H9 (cell line): ENCODE measurements around the gene NUCB2. TPM values are rescaled to one million over a fixed set of nuclear protein-coding genes. Genes with fewer than 3 reads are reported as not detected.

Source experiments
- DNase-seq: peaks from one replicate; pipeline ENCODE4 v3.0.0-alpha.2; 2017
- H2AFZ ChIP-seq: one replicate; pipeline ENCODE4 v1.6.1; 2013; ENCODE audit warnings: mild to moderate bottlenecking, low read length, control low read depth, moderate library complexity
- H2AK5ac ChIP-seq: 2 replicates; pipeline ENCODE4 v1.6.1; 2013; ENCODE audit warnings: low read length, control low read depth, mixed read lengths; ENCODE audit not compliant: insufficient read length
- H2BK120ac ChIP-seq: one replicate; pipeline ENCODE4 v1.6.1; 2013; ENCODE audit warnings: low read depth, mild to moderate bottlenecking, low read length, control low read depth, inconsistent platforms; ENCODE audit not compliant: poor library complexity, severe bottlenecking
- H2BK12ac ChIP-seq: 2 replicates; pipeline ENCODE4 v1.6.1; 2013; ENCODE audit warnings: low read length, control low read depth, mixed read lengths, low read depth; ENCODE audit not compliant: insufficient read length
- H2BK15ac ChIP-seq: 2 replicates; pipeline ENCODE4 v1.6.1; 2013; ENCODE audit warnings: low read depth, low read length, control low read depth
- H2BK20ac ChIP-seq: one replicate; pipeline ENCODE4 v1.6.1; 2013; ENCODE audit warnings: low read depth, mild to moderate bottlenecking, low read length, control low read depth, inconsistent platforms; ENCODE audit not compliant: poor library complexity, severe bottlenecking
- H2BK5ac ChIP-seq: 2 replicates; pipeline ENCODE4 v1.6.1; 2013; ENCODE audit warnings: low read length, control low read depth, mixed read lengths; ENCODE audit not compliant: insufficient read length
- H3K14ac ChIP-seq: 2 replicates; pipeline ENCODE4 v1.6.1; 2013; ENCODE audit warnings: low read length, control low read depth; ENCODE audit not compliant: insufficient read depth
- H3K18ac ChIP-seq: 2 replicates; pipeline ENCODE4 v1.6.1; 2013; ENCODE audit warnings: low read depth, mild to moderate bottlenecking, mixed read lengths, low read length, control low read depth; ENCODE audit not compliant: insufficient read length
- H3K23ac ChIP-seq: 2 replicates; pipeline ENCODE4 v1.6.1; 2013; ENCODE audit warnings: low read length, control low read depth, mixed read lengths, low read depth; ENCODE audit not compliant: insufficient read length
- H3K23me2 ChIP-seq: 2 replicates; pipeline ENCODE4 v1.6.1; 2013; ENCODE audit warnings: low read depth, mild to moderate bottlenecking, mixed read lengths, low read length, control low read depth; ENCODE audit not compliant: insufficient read length, poor library complexity, severe bottlenecking
- H3K27ac ChIP-seq: 2 replicates; pipeline ENCODE4 v1.5.1; 2013; ENCODE audit warnings: low read length, control low read depth, mixed read lengths, low read depth; ENCODE audit not compliant: insufficient read length
- H3K27me3 ChIP-seq: 2 replicates; pipeline ENCODE4 v1.6.1; 2013; ENCODE audit warnings: low read length, control low read depth, inconsistent platforms; ENCODE audit not compliant: insufficient read depth
- H3K4ac ChIP-seq: 2 replicates; pipeline ENCODE4 v1.6.1; 2013; ENCODE audit warnings: low read depth, mild to moderate bottlenecking, control low read depth, inconsistent platforms, low read length, moderate library complexity
- H3K4me1 ChIP-seq: 2 replicates; pipeline ENCODE4 v1.6.1; 2013; ENCODE audit warnings: low read length, control low read depth, inconsistent platforms; ENCODE audit not compliant: insufficient read depth
- H3K4me2 ChIP-seq: 2 replicates; pipeline ENCODE4 v1.6.1; 2013; ENCODE audit warnings: low read length, control low read depth, mixed read lengths; ENCODE audit not compliant: insufficient read length, insufficient read depth
- H3K56ac ChIP-seq: 2 replicates; pipeline ENCODE4 v1.6.1; 2013; ENCODE audit warnings: low read depth, mild to moderate bottlenecking, mixed read lengths, low read length, control low read depth; ENCODE audit not compliant: insufficient read length
- H3K79me1 ChIP-seq: 2 replicates; pipeline ENCODE4 v1.6.1; 2013; ENCODE audit warnings: low read depth, mild to moderate bottlenecking, moderate library complexity, low read length, control low read depth, inconsistent platforms; ENCODE audit not compliant: insufficient read depth, poor library complexity, severe bottlenecking
- H3K79me2 ChIP-seq: 2 replicates; pipeline ENCODE4 v1.6.1; 2013; ENCODE audit warnings: low read length, control low read depth, inconsistent platforms; ENCODE audit not compliant: insufficient read depth
- H3K9ac ChIP-seq: 2 replicates; pipeline ENCODE4 v1.6.1; 2013; ENCODE audit warnings: low read length, control low read depth, mixed read lengths; ENCODE audit not compliant: insufficient read length; ENCODE audit errors: extremely low read depth
- H3K9me3 ChIP-seq: one replicate; pipeline ENCODE4 v1.6.1; 2013; ENCODE audit warnings: low read depth, low read length, inconsistent platforms; ENCODE audit not compliant: control insufficient read depth
- H3T11ph ChIP-seq: one replicate; pipeline ENCODE4 v1.6.1; 2013; ENCODE audit warnings: mild to moderate bottlenecking, low read length, control low read depth, inconsistent platforms
- H4K20me1 ChIP-seq: one replicate; pipeline ENCODE4 v1.6.1; 2013; ENCODE audit not compliant: control insufficient read depth, insufficient read length, insufficient read depth
- H4K5ac ChIP-seq: 2 replicates; pipeline ENCODE4 v1.6.1; 2013; ENCODE audit warnings: low read depth, mild to moderate bottlenecking, mixed read lengths, low read length, control low read depth; ENCODE audit not compliant: insufficient read length
- H4K8ac ChIP-seq: replicated peaks from 2 replicates; pipeline ENCODE4 v1.6.1; 2013; ENCODE audit warnings: low read length, control low read depth, mixed read lengths, low read depth; ENCODE audit not compliant: insufficient read length
- H4K91ac ChIP-seq: 2 replicates; pipeline ENCODE4 v1.6.1; 2013; ENCODE audit warnings: low read depth, mild to moderate bottlenecking, moderate library complexity, mixed read lengths, low read length, control low read depth; ENCODE audit not compliant: insufficient read length
- H3K27ac Mint-ChIP-seq, 3 experiments: 2 replicates in 2 of 3; 3 replicates in 1 of 3; pipeline ENCODE4 v1.8.0; 2020 to 2021; ENCODE audit warnings: mixed read lengths in 3 of 3, mild to moderate bottlenecking in 1 of 3, moderate library complexity in 1 of 3
- H3K27me3 Mint-ChIP-seq: 2 replicates; pipeline ENCODE4 v1.8.0; 2021; ENCODE audit warnings: low read depth, mild to moderate bottlenecking, moderate library complexity, mixed read lengths
- H3K36me3 Mint-ChIP-seq, 3 experiments: 2 replicates in 2 of 3; 3 replicates in 1 of 3; pipeline ENCODE4 v1.8.0; 2020 to 2021; ENCODE audit warnings: low read depth in 3 of 3, mixed read lengths in 3 of 3; ENCODE audit not compliant: insufficient read depth in 1 of 3
- H3K4me1 Mint-ChIP-seq, 2 experiments: 2 replicates each; pipeline ENCODE4 v1.8.0; 2020; ENCODE audit warnings: mixed read lengths in 2 of 2
- H3K4me3 Mint-ChIP-seq, 2 experiments: 2 replicates in 1 of 2; 3 replicates in 1 of 2; pipeline ENCODE4 v1.8.0; 2020 to 2021; ENCODE audit warnings: mild to moderate bottlenecking in 2 of 2, mixed read lengths in 2 of 2, moderate library complexity in 1 of 2
- H3K9me3 Mint-ChIP-seq, 2 experiments: 2 replicates in 1 of 2; 3 replicates in 1 of 2; pipeline ENCODE4 v1.8.0; 2020; ENCODE audit warnings: mild to moderate bottlenecking in 2 of 2, mixed read lengths in 2 of 2, moderate library complexity in 1 of 2
- CTCF ChIP-seq: fragments of 200-600 bp; sonication (generic); conservative IDR thresholded peaks from 3 replicates; pipeline ENCODE4 v1.8.0; 2021; ENCODE audit warnings: antibody characterized with exemption, mild to moderate bottlenecking
- WGBS: extraction: QIAGEN DNeasy Blood & Tissue Kit; methylation state at CpG from one replicate; pipeline ENCODE4 v1.1.7; 2013; ENCODE audit warnings: missing lambda C conversion rate, low lambda C conversion rate, mixed read lengths; ENCODE audit not compliant: insufficient read length; ENCODE audit errors: extremely low coverage; 5-methylcytosine and 5-hydroxymethylcytosine counted together
- total RNA-seq: library from RNA; stranded (reverse); gene quantifications from 2 replicates; pipeline ENCODE4 v1.2.1, GENCODE V29; 2021

Gene NUCB2
- total RNA-seq, 1 experiment from 2014 or later, result 29.1 TPM

- H3K9me3 Mint-ChIP-seq, result peaks cover 56 to 61% of the 10 kb centered on the region in 2 experiments
- Histone ChIP-seq H3K4me2 (no peak overlapping the region), H3K14ac (no peak overlapping the region), H3K18ac (no peak overlapping the region), H3T11ph (no peak overlapping the region), H3K23me2 (no peaks in the 10 kb centered on the region), H3K27ac (no peak overlapping the region), H3K27me3 (no peaks in the 10 kb centered on the region), H3K4ac (no peak overlapping the region), H2AK5ac (no peak overlapping the region), H4K20me1 (no peaks in the 10 kb centered on the region), H3K4me1 (no peaks in the 10 kb centered on the region), H2BK5ac (no peak overlapping the region), H3K9me3 (peaks cover 52% of the 10 kb centered on the region), H3K23ac (no peak overlapping the region), H2BK120ac (no peak overlapping the region), H2BK12ac (no peak overlapping the region), H3K79me2 (no peaks in the 10 kb centered on the region), H4K91ac (no peak overlapping the region), H3K79me1 (no peaks in the 10 kb centered on the region), H2BK15ac (no peak overlapping the region), H2BK20ac (no peak overlapping the region), H3K9ac (no peak overlapping the region), H4K5ac (no peak overlapping the region), H3K56ac (no peak overlapping the region), H4K8ac (no peak overlapping the region), H2AFZ (no peak overlapping the region)
- peaks cover 13% of the 10 kb centered on the region for H3K27me3 Mint-ChIP-seq
- peaks cover 42 to 51% (median 44%) of the 10 kb centered on the region in 3 experiments for H3K36me3 Mint-ChIP-seq
- H3K4me3 Mint-ChIP-seq, result no peak overlapping the region
- no CpG with 5 or more reads among the region's 3 CpGs for WGBS
- no peaks in the 10 kb centered on the region for H3K4me1 Mint-ChIP-seq
- no peak for TF ChIP-seq CTCF
- no peak overlapping the region for H3K27ac Mint-ChIP-seq
- no peak for DNase-seq
Measured at GRCh38 chr11:17371614-17372013, 95.1 kb downstream of the NUCB2 start.
